HG03521 (cell line): ENCODE measurements around the gene APEH.
A peak's percentile ranks its signal among the peaks of the same experiment; 100 is the strongest.

ENCODE experiments used
- ATAC-seq: cut with Tn5 transposase; IDR thresholded peaks from one replicate; pipeline ENCODE4 v1.9.1; 2021; ENCODE audit warnings: mild to moderate bottlenecking, moderate library complexity; ENCODE audit not compliant: unreplicated experiment

The APEH gene

DNA sequence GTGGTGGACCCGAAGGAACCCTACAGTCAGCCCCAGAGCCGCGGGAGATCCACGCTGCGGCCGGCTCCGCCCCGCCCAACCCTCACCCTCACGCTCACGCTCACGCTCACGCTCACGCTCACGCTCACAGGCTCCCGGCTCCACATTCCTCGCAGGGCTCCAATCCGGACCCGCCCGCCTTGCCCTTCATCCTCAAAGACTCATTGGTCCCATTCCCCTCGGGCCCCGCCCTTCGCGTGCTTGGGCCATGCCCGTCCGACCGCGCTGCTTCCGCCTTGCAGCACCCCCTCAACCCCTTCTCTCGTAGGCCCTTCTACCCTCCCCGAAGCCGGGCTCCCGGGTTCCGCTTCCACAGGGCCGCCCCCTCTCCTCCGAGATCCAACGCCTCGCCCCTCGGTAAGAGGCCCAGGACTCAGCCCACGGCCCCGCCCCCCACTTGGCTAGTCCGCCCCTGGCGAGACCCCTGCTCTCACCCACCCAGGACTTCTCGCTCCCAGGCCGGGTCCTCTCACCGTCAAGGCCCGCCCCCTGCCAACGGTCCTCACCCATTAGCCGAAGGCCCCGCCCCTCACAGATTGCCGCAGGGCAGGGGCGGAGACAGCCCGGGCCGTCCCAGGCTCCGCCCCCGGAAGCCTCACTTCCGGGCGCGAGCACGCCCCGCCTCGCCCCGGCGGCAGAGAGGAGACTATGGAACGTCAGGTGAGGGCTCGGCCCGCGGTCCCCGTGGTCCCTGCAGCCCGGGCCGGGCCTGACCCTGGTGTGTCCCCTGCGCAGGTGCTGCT is at the start of gene APEH:
TSS of gene APEH (plus strand) at position 637 of the 782 bp plus-strand sequence. CDS start at position 688, 51 bp downstream.
- peak; percentile 68 for ATAC-seq

DNA sequence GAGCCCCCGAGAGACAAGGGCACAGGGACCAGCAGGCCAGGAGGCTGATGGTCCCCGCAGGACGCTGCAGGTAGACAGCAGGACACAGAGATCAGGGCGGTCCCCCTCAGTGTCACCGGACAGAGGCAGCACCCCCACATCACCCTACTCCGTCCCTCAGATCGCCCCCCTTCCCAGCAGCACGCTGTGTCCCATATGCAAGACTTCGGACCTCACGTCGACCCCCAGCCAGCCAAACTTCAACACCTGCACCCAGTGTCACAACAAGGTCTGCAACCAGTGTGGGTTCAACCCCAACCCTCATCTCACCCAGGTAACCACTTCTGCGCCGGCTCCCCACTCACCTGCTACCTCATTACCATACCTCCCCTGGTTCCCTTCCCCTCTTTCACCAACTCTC is 49.1 kb upstream of the APEH start:
- no peak for ATAC-seq

DNA sequence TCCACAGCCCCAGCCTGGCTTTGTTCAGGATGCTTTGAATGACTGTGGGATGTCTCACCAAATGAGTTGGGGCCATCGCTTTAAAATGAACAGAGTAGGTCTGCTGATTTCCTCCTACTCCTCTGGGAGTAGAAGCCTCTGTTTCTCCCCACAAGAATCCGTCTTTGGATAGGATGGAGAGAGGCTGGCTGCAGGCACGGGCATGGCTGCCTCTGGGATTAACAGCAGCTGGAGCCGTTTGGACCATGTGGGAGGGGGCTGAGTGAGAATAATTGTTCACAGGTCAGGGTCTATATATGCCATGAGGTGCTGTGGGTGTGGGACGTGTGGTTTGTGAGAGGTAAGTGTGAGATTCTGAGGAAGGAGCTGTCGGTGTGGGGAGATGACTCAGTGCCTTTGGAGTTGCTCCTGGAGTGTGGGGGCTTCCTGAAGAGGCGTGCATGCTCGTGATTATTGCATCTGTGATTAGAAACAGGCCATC is 48.0 kb upstream of the APEH start:
- ATAC-seq, result no peak

DNA sequence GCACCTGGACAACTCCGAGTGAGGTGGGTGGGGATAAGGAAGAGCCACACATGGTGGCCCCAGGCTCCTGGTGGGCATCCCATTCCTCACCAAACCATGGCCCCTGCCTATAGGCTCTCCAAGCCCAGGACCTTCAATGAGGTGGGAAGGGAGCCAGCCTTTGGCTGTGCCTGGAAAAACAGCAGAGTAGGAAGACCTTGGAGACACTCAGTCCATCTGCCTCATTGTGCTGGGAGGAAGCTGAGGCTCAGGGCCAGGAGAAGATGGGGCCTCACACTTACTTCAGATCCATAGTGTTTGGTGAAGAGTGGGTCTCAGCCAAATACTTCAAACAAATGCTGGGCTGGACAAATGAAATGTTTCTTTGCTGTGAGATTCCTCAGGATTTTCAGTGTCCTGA is 47.4 kb upstream of the APEH start:
- no peak for ATAC-seq

DNA sequence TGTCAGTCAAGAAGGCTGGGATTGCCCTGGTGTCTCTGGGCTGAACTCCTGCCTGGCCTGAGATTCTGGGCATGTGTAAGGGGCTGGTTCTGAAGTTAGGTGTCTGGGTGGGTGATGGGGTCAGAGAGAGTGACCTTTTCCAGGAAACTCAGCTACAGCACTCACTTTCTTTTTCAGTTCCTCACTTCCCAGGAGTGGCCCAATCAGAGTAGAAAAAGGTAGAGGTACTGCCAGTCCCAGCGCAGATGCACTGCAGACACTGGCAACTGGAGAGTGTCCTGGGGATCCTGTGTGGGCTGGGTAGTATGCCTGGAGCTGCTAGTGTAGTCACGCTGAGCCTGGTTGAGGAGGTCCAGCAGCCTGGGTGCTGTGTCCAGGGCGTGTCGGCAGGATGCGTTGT is 46.5 kb upstream of the APEH start:
- no peak for ATAC-seq

DNA sequence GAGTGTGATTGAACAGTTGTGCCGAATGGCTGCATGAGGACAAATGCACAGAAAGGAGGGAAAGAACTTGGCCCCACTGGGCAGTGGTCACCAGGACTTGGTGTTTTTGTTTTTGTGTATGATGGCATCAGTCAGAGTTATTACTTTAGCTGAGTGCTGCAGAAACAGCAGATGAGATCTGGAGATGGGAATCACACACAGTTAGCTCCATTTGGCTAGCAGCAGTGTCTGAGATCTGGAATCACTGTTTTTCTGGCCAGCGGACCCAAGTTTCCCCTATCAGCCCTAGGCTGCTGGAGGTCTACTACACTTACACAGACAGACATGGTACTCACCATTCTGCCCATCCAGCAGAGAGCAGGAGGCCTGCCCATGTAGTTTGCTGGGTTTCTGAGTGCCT is 45.9 kb upstream of the APEH start:
- ATAC-seq, result no peak

DNA sequence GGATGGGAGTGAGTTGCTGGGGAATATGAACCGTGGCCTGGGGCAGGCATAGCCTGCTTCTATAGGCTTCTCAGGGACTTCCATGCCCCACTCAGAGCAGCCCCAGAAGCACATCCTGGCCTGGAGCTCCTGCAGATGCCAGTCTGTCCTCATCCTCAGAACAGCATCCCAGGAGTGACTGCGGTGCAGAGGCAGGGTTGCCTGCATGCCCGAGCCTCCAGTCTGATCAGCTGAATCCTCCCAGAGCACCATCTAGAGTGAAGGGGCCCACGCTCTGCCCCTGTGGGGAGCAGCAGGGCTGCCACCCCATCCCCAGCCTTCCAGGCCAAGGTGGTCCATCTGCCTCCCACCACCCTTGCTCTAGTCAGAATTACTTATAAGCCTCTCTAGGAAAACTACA is 44.7 kb upstream of the APEH start:
- ATAC-seq, result no peak

DNA sequence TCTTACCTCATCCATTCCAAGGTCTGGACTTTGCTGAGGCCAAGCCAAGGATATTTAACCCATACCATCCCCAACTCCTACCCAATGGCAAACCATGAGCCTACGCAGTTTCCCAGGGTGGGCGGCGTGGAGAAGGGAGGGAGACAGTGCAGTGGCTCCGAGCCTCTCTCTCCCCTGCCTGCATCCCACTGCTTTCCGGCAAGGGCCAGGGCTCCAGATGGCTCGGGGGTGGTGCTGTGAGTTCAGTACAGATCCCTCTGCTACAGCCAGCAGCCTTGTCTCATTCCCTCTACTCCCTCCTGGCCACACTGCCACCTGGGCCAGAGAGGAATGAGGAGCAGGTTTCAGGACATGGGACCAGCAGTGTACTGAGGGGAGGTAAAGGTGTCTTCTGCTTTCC is 44.3 kb upstream of the APEH start:
- no peak for ATAC-seq

DNA sequence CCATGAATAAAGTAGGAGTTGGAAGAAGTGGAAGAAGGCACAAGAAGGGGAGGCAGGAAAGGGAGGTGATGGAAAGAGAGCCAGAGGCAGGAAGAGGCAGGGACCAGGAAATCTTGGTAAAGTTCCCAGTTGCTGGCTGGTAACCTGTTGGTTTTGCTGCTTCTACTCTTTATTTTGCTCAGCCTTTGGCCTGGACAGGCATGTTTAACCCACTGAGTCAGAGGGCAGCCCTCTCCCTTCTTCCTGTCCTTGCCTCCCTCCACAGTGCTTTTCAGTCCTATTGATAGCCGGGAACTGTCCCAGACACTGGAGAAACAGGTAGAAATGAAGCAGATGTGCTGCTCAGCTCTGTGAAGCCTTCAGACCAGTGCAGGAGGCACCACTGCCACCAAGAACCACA is 43.4 kb upstream of the APEH start:
- ATAC-seq, result no peak

DNA sequence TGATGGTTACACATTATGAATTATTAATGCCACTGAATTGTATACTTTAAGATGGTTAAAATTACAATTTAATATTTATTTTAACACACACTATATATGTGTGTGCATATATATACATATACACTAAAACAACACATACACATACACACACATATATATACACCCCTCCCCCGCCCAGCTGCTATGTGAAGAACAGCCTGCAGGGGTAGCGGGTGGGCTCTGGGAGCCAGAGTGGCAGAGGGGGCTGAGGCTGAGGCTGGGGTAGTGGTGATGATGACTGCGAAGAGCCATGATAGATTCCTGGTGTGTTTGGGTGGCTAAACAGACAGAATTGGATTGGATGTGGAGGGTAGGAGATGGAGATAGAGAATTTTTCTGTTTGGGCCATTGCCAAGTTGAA is 39.4 kb upstream of the APEH start:
- no peak for ATAC-seq

DNA sequence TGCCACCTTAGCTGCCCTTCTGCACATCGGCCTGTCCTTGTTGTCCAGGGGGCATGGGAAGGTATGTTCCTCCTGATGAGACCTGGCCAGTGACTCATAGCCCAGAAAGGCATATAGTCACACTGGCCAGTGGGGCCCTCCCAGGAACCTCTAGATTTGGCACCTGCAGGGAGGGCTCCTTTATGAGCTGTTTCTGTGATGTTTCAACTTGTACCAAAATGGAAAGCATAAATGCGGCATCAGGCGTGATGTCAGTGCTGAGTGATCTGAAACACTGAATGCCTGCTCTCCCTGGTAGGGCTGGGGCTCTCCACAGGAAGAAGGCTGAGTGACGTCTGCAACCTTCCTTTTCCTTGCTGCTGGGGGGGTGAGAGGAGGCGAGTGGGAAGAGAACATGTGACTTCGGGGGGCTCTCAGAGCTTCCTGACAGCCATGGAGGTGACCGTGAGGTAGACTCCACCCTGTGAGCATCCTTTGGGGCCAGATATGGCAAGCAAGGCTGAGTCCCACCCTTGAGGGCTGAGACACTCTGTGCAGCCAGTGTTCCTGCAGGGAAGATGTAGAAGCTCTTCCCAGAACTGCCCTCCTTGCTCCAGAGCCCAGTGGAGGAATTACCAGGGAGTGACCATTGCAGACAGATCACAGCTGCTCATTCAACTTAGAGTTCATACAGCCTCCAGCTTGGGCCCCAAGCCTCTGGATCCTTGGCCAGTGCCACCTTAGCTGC is 37.1 kb upstream of the APEH start:
- ATAC-seq, result no peak

DNA sequence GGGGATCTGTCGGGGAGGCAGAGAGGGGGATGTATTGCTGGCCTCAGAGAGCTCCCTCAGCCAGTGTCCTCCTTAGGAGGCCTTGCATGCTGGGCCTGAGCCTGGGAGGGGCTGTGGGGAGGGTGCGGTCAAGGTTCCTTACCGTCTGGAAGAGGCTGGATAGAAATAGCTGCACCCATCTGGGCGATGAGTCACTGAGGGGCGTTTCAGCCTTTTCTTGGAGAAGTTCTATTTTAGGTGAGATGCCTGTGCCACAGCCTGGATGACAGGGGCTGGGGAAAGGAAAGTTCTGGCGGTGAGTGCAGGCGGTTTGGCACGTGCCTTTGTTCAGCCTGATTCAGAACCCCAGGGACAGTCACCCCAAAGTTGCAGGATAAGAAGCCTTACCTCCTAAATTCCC is 35.7 kb upstream of the APEH start:
- ATAC-seq, result no peak

DNA sequence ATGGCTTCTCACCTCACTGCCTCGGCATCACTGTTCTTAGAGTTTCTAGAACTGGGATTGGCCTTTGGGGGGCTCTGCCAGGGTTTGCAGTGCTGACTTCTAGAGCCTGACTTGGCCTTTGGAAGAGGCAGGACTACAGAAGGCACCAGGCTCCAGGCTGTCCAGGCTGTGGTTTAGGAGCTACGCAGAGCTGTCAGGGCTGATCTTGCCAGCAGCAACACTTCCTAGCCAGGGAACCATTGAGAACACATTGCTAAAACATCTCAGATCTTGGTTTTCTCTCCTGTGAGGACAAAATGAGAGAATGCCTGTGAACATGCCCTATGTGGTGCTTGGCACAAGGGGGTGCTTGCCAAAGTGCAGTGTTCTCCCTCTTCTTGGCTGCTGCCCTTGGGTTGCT is 34.6 kb upstream of the APEH start:
- ATAC-seq, result no peak

DNA sequence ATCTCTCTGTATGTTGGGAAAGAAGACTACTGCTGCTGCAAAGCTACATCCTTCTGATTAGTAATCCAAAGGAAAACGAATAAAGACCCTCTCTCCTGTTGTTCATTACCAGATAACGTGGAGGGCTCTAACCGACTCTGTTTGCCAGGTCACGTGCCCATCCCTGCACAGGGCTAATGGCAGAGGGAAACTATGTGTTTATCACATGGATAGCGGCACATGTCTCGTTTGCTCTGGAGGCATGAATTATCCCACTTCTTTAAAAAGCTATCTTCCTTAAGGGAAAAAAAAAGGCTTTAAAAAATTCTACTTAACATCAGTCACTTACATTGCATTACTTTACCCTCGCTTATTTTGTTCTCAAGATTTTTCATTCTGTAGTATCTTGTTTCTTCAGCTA is 32.9 kb upstream of the APEH start:
- no peak for ATAC-seq

DNA sequence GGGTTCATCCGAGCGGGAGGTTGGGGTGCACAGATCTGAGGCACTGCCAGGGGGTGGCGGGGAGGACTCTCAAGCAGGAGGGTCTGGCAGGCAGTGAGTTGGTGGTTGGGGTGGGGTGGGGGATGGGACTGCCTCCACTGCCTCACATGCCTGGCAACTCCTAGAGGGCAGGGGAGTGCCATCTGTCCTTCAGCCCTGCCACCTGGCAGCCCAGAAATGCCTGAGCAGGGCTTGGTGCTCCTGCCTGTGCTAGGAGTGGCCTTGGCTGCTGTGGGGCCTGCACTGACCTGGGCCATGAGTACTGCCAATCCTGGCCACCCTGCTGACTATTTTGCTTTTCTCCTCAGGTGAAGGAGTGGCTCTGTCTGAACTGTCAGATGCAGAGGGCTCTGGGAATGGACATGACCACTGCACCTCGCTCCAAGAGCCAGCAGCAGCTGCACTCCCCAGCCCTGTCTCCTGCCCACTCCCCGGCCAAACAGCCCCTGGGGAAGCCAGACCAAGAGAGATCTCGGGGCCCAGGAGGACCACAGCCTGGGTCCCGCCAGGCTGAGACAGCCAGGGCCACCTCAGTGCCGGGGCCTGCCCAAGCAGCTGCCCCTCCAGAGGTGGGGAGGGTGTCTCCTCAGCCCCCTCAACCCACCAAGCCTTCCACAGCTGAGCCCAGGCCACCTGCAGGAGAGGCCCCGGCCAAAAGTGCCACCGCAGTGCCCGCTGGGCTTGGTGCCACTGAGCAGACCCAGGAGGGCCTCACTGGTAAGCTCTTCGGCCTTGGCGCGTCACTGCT is 32.0 kb upstream of the APEH start:
- ATAC-seq, result no peak

DNA sequence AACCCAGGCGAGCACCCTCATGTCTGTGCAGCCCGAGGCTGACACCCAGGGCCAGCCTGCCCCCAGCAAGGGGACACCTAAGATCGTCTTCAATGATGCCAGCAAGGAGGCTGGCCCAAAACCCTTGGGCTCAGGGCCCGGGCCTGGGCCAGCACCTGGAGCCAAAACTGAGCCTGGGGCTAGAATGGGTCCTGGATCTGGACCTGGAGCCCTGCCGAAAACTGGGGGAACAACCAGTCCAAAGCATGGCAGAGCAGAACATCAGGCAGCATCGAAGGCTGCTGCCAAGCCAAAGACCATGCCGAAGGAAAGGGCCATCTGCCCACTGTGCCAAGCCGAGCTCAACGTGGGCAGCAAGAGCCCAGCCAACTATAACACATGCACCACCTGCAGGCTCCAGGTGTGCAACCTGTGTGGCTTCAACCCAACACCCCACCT is 31.4 kb upstream of the APEH start:
- no peak for ATAC-seq

DNA sequence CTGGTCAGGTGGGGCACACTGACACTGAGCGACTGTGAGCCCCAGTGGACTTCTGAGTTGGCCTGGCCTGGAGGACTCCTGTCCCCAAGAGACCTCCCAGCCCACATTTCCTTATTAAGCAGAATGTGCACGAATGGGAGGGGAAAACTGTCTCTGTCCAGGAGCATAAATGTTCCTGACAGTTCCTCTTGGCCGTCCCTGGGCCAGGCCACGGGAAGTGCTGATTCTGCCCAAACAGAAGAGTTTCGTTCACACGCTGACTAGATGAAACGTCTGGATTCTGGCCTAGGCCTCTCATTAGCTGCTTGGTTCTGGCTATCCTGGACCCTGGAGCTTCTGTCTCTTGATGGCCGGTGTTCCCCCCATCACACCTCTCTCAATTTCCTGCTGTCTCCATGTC is 29.5 kb upstream of the APEH start:
- ATAC-seq, result no peak

DNA sequence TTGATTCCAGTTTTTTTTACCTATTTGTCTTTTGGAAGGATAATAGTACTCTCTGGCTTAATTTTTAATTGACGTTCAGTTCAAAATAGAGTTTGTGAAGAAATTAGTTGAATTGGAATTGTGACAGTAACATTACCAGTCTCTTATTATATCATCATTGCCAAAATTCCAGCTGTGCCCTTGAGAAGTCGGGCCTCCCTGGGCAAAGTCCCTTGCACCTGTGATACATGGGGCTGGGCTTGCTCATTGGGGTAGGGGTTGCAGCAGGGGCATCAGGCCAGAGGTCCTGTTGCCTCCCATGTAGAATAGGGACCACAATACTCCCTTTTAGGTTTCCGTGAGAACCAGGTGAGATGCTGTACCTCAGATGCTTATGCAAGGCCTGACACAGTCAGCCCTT is 27.9 kb upstream of the APEH start:
- no peak for ATAC-seq

DNA sequence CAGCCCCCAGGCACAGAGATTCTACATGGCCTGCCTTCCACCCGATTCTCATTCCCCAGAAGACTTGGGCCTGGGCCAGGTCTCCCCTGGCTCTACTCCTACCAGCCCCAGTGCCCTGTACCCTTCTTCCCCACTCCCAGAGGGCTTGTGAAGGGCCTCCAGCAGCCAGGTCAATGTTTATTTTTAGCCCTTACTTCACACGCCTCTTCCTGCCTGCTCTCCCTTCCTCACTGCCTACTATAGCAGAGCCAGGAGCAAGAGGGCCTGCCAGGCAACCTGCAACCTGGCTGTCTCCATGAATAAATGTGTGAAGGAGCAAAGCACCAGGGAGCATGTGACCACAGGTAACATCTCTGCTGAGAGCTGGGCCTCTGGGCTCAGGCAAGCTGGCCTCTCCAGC is 26.4 kb upstream of the APEH start:
- no peak for ATAC-seq

DNA sequence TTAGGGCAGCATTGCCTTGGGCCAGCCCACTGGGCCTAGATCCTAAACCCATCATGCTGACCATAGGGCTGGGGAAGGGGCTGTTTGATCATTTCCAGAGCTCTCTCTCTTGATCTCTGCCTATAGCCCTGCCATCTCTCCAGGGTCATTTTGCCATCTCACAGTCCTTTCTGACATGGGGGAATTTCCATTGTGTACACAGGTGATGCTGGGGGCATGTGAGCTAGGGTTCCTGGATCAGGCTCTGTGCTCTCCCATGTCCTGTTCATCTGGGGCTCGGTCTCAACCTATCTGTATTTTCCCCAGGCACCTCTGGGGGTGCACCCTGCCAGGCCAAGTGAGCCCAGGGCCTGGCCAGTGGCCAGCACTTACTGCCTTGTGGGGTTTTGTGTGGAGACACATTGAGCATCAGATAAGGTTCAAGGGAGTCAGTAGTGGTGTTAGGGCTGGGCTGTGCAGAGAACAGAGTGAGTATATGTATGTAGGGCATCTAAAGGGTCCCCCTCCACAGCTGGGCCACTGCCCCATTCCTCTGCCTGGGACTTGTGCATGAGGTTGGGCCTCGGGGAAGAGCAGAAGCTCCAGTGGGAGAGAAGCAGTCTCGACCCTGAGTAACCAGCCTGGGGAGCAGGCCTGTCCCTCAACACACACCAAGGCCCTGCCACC is 25.7 kb upstream of the APEH start:
- ATAC-seq, result no peak

DNA sequence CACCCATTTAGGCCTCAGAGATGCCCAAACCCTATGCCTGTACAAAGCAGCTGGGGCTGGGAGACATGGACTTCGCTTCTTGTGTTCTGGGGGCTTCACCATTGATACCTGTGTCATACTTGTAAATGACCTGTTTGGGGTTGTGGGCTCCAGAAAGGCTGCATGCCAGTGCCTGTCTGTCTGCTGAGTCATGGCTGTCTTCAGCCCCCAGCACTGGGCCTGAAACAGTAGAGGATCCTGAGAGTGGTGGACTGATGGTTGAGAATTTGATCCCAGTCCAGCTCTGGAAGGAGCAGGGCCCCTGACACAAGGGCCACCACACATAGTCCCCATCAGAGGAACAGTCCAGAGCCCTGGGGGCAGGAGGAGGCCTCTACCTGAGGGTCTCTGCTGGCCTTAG is 24.6 kb upstream of the APEH start:
- no peak for ATAC-seq
